ENCODE measurements around the gene FAM118A. TPM values are rescaled to one million over a fixed set of nuclear protein-coding genes. Genes with fewer than 3 reads are reported as not detected.

Gene FAM118A
- total and polyA plus RNA-seq, 9 of the 15 experiments (the other 6 are each of a cell fraction or from before 2014, with no cell fraction given) = 17.0 to 223 (median 59.4) TPM

GRCh38 chr22:45302751-45303150 lies 7.0 kb upstream of the FAM118A start (continued):
- no peak for TF ChIP-seq ZNF316 (IDR thresholded peaks at IDR 0.05)
- TF ChIP-seq KLF6 (CRISPR knock-in tag; IDR thresholded peaks at IDR 0.05; ENCODE audit: borderline replicate concordance) = no peak

GRCh38 chr22:45303181-45303580 lies 6.6 kb upstream of the FAM118A start:
- DNase-seq (ENCODE audit: extremely low read depth in 1 of 4, low spot score in 3 of 4) (no peak), ATAC-seq (no peak), FAIRE-seq (no peak)
- Histone ChIP-seq H3K9me1 (ENCODE audit: control insufficient read depth, insufficient read depth, low read length) (no peaks in the 10 kb centered on the region), H3K9ac (ENCODE audit: insufficient read depth in 1 of 2, low read depth in 2 of 2, low read length in 2 of 2) (no peak overlapping the region), H3K4me3 (no peak overlapping the region), H4K20me1 (replicated peaks; ENCODE audit: control insufficient read depth, insufficient read depth, low read length) (no peaks in the 10 kb centered on the region), H3K9me3 (replicated peaks; ENCODE audit: control insufficient read depth, insufficient read depth, low read depth, low read length) (no peaks in the 10 kb centered on the region), H3K4me1 (replicated peaks in 1 of 2; ENCODE audit: control insufficient read depth in 2 of 2, insufficient read depth in 2 of 2, low read length in 2 of 2) (no peaks in the 10 kb centered on the region; a peak in 2 of 5 replicates), H3K27ac (ENCODE audit: extremely low read depth, low read depth, low read length) (no peak overlapping the region), H3K79me2 (ENCODE audit: control insufficient read depth, insufficient read depth, low read length) (no peaks in the 10 kb centered on the region), H2AFZ (ENCODE audit: low read depth, low read length) (no peak overlapping the region), H3K27me3 (ENCODE audit: control insufficient read depth in 2 of 2, insufficient read depth in 2 of 2, low read length in 2 of 2) (no peaks in the 10 kb centered on the region), H3K4me2 (ENCODE audit: insufficient read depth, low read length) (no peak overlapping the region), H3K36me3 (ENCODE audit: control insufficient read depth, insufficient read depth, low read length) (no peaks in the 10 kb centered on the region)
- intact Hi-C loops (cut with micrococcal nuclease) = no loop called here
- CTCF ChIA-PET (ENCODE audit: low intra/inter-chr PET ratio) = no interaction called here
- WGBS (ENCODE audit: insufficient coverage, low coverage, missing lambda C conversion rate) = 56% methylated on average over 7 of the region's 7 CpGs
- no TSS peak for BruUV-seq (replicated peaks)
- in situ Hi-C loops (cut with MboI) = no loop called here
- POLR2A ChIA-PET = no interaction called here
- TF ChIP-seq ETV1 (tag; conservative IDR thresholded peaks at IDR 0.05; ENCODE audit: low read depth) (no peak), SOX6 (IDR thresholded peaks at IDR 0.05) (no peak), DPF2 (IDR thresholded peaks at IDR 0.05) (no peak), NFIX (CRISPR knock-in tag; IDR thresholded peaks at IDR 0.05; ENCODE audit: low read depth) (no peak), KLF13 (tag; IDR thresholded peaks at IDR 0.05; ENCODE audit: borderline replicate concordance, low read depth) (no peak), L3MBTL2 (IDR thresholded peaks at IDR 0.05) (no peak), JUN (IDR thresholded peaks at IDR 0.05; ENCODE audit: borderline replicate concordance, low read depth, low read length) (no peak), JUN (CRISPR knock-in tag; IDR thresholded peaks at IDR 0.05; ENCODE audit: borderline replicate concordance) (no peak), RFX1 (IDR thresholded peaks at IDR 0.05) (no peak), MCM5 (IDR thresholded peaks at IDR 0.05; ENCODE audit: low read depth) (no peak), ZNF395 (CRISPR knock-in tag; IDR thresholded peaks at IDR 0.05) (no peak), ZNF277 (CRISPR knock-in tag; IDR thresholded peaks at IDR 0.05; ENCODE audit: borderline replicate concordance) (no peak), ZNF57 (CRISPR knock-in tag; IDR thresholded peaks at IDR 0.05) (no peak), USF1 (CRISPR knock-in tag; IDR thresholded peaks at IDR 0.05) (no peak), FOXO4 (CRISPR knock-in tag; IDR thresholded peaks at IDR 0.05) (no peak), PPARD (CRISPR knock-in tag; IDR thresholded peaks at IDR 0.05) (no peak), RBM17 (IDR thresholded peaks at IDR 0.05; ENCODE audit: borderline replicate concordance, low read depth, low read length) (no peak), BHLHE40 (IDR thresholded peaks at IDR 0.05; ENCODE audit: low read length) (no peak)

All from K562 (cell line).